HG03108 (cell line): ENCODE measurements around the gene BMPER.

Experiments
- ATAC-seq: cut with Tn5 transposase; IDR thresholded peaks from one replicate; pipeline ENCODE4 v1.9.1; 2021; ENCODE audit warnings: moderate library complexity; ENCODE audit not compliant: unreplicated experiment

BMPER gene

GRCh38 chr7:33921216-33921938, 16.0 kb downstream of the BMPER start:
- ATAC-seq: no peak

- no peak for ATAC-seq
Measured at GRCh38 chr7:33922820-33923219, 17.5 kb downstream of the BMPER start.

GRCh38 chr7:33923440-33924229, 18.3 kb downstream of the BMPER start:
- no peak for ATAC-seq

GRCh38 chr7:33926535-33926934, 21.2 kb downstream of the BMPER start:
- no peak for ATAC-seq

- no peak for ATAC-seq
Measured at GRCh38 chr7:33928986-33929385, 23.6 kb downstream of the BMPER start.

GRCh38 chr7:33932221-33932620, 26.9 kb downstream of the BMPER start:
- no peak for ATAC-seq

- no peak for ATAC-seq
Measured at GRCh38 chr7:33932832-33933468, 27.6 kb downstream of the BMPER start.

GRCh38 chr7:33933611-33934281, 28.4 kb downstream of the BMPER start:
- no peak for ATAC-seq

GRCh38 chr7:33934391-33934790, 29.1 kb downstream of the BMPER start:
- ATAC-seq: no peak

- ATAC-seq: no peak
Measured at GRCh38 chr7:33936503-33936902, 31.2 kb downstream of the BMPER start.

- ATAC-seq: no peak
Measured at GRCh38 chr7:33937871-33938270, 32.5 kb downstream of the BMPER start.

GRCh38 chr7:33939121-33939520, 33.8 kb downstream of the BMPER start:
- ATAC-seq: no peak

- no peak for ATAC-seq
Measured at GRCh38 chr7:33940503-33940902, 35.2 kb downstream of the BMPER start.

GRCh38 chr7:33941418-33941817, 36.1 kb downstream of the BMPER start:
- ATAC-seq: no peak

GRCh38 chr7:33946094-33946699, 40.9 kb downstream of the BMPER start:
- no peak for ATAC-seq

GRCh38 chr7:33950047-33950714, 44.8 kb downstream of the BMPER start:
- ATAC-seq: no peak

GRCh38 chr7:33952824-33953223, 47.5 kb downstream of the BMPER start:
- ATAC-seq: no peak

- no peak for ATAC-seq
Measured at GRCh38 chr7:33958104-33958503, 52.8 kb downstream of the BMPER start.

GRCh38 chr7:33959676-33960075, 54.3 kb downstream of the BMPER start:
- ATAC-seq: no peak

GRCh38 chr7:33961948-33962347, 56.6 kb downstream of the BMPER start:
- ATAC-seq: no peak
